IPS DF 4.7 (cell line): ENCODE results near the gene CHGA.

Experiments used
- DNase-seq: peaks from one replicate; pipeline ENCODE4 v3.0.0-alpha.2; 2013; ENCODE audit warnings: low spot score; ENCODE audit errors: extremely low read depth

The CHGA gene

DNA sequence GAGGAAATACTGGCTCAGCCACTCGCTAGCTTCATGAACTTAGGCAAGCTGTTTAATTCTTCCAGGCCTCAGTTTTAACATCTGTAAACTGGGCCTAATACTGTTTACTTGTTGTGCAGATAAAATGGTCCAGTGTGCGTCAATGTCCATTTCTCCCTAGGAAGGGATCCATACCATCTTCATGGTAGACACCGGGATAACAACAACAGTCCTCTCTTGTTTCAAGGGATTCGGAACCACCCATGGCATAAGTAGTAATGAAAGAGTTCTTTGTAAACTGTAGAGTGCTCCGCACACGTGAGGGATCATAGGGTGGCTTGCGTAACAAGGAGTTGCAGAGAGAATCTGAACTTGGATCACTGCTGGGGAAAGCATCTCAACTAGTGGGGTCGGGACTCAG lies 17.3 kb upstream of the CHGA start:
- no peak for DNase-seq

GRCh38 chr14:92906420-92906819 lies 16.5 kb upstream of the CHGA start:
- no peak for DNase-seq

- no peak for DNase-seq
These were observed 16.1 kb upstream of the CHGA start for GRCh38 chr14:92906823-92907222.

GRCh38 chr14:92907316-92907911 lies 15.5 kb upstream of the CHGA start:
- DNase-seq, result no peak

DNA sequence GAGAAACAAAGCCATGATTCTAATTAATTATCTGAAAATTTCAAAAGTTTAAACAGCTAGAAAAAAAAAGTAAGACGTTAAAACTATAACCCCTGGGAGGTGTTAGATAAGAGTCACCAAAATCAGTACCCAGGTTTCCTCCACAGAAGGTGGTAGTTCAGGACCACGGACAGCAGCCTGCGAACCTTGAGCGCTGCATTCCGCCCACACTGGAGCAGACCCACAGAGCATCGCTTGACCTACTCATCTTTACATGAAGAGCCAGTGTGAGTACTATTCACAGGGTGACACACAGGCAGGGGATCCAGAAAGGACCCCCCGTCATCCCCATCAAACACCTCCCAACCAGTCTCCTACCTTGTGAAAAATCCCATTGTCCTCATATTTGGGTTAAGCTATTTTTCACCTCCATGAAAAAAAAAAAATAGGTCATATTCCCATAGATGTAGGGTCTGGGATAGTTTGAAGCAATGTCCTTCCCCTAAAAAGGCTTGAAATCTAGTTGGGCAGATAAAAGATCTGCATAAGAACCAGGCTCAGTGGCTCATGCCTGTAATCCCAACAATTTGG lies 8.8 kb upstream of the CHGA start:
- DNase-seq, result no peak

- no peak for DNase-seq
These were observed 6.7 kb upstream of the CHGA start for GRCh38 chr14:92916201-92916600.

DNA sequence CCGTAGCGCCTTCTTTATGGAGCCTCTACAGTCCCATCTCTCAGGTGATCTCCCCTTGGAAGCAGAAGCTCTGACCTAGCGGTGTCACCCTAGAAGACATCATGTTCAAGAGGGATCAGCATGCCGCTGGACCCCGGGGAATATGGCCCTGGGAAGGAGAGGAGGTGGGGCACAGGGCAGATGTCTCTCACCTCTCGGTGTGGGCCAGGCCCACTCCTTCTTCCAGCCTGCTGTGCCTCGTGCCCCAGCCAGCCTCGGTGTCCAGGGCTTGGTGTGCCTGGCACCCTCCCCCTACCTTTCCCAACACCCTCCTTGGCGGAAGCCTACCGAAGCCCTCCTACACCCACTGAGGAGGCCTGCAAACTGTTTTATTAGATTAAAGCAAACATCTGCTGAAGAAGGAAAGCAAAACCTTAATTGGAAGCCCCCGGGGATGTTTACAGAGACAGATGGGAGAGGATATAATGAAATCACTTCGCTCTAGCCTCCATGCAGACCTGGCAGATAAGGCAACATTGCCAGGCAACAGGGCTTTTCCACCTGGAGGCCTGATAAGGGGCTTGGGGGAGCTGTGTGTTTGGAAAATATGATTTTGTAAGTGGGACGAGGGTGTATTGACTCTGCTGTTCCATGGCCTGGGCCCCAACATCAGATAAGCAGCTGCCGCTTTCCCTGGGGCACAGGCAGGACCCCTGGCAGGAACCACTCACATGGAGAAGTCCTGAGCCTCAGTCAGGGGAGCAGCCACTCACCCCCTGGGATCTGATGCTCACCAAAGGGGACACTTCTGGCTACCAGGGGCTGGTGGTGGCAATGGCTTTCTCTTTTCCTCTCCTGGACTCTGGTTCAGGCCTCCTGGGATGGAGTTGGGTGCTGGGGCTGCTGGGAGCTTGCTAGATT lies 5.7 kb upstream of the CHGA start:
- DNase-seq, result no peak

GRCh38 chr14:92917956-92918355 lies 5.0 kb upstream of the CHGA start:
- DNase-seq, result no peak

- DNase-seq, result no peak
These were observed 2.9 kb upstream of the CHGA start for GRCh38 chr14:92920001-92920400.

DNA sequence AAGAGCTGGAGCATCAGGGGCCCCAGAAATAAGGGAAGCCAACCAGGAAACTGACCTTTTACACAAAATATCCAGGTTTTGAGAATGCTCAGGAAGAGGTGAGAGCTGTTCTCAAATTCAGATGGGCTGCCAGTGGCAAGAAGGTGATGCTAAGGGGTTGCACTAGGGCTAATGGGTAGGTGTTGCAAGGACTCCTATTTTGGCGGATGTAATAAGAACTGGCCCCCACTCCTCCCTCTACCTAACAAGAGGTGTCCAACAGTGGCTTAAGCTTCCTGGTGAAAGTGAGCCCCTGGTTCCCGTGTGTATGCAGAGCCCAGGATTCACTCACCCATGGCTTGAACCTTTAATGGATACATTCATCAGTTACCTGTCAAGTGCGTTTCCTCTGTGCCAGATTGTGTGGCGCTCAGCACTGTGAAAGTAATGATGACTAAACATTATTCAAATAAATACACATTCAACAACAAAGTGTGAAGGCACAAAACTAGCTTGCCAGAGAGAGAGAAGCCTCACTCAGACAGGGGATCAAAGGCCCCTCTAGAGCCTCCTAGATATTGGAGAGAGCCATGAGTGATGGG lies 705 bp upstream of the CHGA start:
- DNase-seq, result no peak

- no peak for DNase-seq
These were observed 774 bp downstream of the CHGA start for GRCh38 chr14:92923744-92924103.

- no peak for DNase-seq
These were observed 1.3 kb downstream of the CHGA start for GRCh38 chr14:92924247-92924646.

GRCh38 chr14:92925446-92925845 lies 2.5 kb downstream of the CHGA start:
- DNase-seq, result no peak

DNA sequence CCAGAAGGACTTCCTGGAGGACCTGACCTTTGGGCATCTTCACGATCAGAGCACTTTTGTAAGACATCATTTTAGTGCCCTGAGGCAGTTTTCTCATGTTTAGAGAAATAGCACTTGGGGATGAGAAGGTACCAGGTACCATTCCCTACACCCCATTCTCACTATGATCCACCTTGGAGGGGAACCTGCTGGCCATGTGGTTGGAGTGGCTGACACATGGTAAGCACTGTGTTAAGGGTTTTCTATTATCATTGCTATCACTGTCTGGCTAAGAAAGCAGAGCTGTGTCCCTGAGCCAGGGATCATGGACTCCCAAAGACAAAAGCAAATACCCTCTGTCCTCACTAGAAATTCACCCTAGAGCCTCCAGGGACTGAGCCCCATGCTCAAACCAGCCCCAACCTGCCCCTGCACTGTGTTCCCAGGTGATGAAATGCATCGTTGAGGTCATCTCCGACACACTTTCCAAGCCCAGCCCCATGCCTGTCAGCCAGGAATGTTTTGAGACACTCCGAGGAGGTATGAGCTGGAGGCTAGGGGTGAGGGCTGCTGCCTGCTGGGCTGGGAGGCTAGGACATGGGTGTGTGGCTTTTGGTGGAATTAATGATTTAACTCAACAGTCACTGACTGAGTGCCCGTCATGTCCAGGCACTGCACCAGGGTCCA lies 3.4 kb downstream of the CHGA start:
- no peak for DNase-seq

- no peak for DNase-seq
These were observed 4.0 kb downstream of the CHGA start for GRCh38 chr14:92926931-92927330.

GRCh38 chr14:92927349-92928257 lies 4.7 kb downstream of the CHGA start:
- no peak for DNase-seq

DNA sequence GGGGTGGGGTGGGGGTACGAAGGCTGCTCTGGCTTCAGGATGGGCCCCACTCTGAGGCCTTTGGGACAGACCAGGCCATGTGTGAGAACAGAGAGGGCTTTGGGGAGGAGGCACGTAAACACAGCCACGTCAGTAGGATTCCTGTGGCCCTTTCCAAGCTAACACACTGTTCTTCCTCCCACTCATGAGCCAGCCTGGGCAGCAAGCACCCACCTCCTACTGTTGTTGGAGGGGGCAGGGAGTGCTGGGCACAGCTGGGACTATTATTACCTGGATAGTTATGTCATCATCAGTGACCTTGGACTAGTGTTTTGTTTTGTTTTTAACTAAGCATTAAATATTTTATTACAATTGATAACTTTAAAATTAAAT lies 5.3 kb downstream of the CHGA start:
- no peak for DNase-seq

DNA sequence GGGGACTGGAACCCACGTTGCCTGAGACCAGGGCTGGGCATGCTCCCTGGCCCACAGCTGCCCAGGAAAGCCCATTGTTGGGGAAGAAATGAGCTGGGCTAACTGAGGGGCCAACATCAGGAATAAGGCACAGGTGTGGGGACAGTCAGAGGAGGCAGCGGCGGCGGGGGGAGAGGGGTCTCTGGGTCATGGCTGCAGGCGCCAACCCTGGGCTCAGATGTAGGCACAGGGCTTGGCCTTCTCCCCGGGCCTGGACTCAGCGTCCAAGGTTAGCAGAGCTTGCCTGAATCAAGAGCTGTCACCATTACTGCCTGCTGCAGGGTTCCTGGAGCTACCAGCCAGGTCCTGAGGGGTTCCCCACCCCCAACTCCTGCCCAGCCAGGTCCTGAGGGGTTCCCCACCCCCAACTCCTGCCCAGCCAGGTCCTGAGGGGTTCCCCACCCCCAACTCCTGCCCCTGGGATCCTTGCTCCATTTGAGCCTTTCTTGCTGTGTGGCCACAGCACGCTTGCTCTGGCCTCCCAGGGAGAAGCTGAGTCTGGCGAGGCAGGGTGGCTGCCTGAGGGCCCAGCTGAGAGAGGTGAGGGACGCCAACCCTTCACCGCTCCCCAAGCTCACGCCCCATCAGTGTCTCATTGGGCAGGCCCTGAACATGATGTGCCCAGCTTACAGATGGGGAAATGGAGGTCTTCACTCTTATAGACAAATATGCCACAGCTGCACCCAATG lies 6.2 kb downstream of the CHGA start:
- no peak for DNase-seq

DNA sequence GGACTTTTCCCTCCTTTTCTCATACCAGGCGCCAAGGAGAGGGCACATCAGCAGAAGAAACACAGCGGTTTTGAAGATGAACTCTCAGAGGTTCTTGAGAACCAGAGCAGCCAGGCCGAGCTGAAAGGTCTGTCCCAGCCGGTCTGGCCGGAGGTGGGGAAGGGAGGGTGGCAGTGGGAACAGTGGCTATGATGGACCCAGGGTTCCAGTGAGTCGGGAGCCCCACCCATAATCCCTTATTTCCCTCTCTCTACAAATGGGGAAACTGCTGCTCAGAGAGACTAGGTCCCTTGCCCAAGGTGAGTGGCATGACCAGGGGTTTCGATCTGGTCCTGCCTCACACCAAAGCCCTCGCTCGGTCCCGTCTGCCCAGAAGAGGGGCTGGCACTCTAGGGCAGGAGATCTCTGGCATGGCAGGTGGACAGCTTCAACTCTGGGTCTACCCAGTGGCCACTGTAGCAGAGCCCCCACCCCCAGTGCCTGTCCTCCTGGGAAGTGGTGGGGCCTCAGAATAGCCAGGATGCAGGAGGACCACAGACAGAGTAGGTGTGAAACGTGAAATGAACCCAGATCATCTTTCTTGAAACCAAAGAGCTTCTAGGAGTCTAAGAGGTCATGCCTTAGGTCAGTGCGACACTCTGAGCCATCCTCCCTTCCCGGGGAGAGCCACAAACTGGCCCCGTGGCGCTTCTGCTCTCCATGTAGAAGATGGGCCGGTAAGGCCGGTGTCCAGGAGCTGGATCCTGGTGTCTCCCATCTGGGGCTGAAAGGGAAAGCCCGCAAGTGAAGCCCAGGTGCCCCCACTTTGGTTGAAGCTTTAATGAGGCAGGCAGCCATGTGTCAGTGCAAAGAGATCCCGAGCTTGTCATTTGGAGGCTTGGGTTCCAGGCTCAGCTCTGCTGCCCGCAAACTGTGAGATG lies 7.0 kb downstream of the CHGA start:
- no peak for DNase-seq
